Transverse colon (tissue), 4 donors: Measurements from ENCODE around the gene WDR27. TPM values are rescaled to one million over a fixed set of nuclear protein-coding genes. Genes with fewer than 3 reads are reported as not detected.
"Not testable (repeated sequence)": the region's sequence is repeated elsewhere in the genome, so short reads cannot be mapped to it uniquely, and the experiment has no call there.

Experiments used
- DNase-seq: peaks from one replicate; pipeline ENCODE4 v3.0.0-alpha.2; 2019
- H3K27ac ChIP-seq, 4 donors: fragments of 200-600 bp; sonication (generic); 2 replicates each; pipeline ENCODE4 v1.5.1; 2016 to 2018; ENCODE audit warnings: inconsistent platforms in 4 of 4
- H3K27me3 ChIP-seq: fragments of 200-600 bp; sonication (generic); 2 replicates; pipeline ENCODE4 v1.5.1; 2017; ENCODE audit warnings: inconsistent platforms
- H3K36me3 ChIP-seq, 4 donors: fragments of 200-600 bp; sonication (generic); 2 replicates each; pipeline ENCODE4 v1.5.1; 2017 to 2019; ENCODE audit warnings: inconsistent platforms in 4 of 4
- H3K4me1 ChIP-seq, 4 donors: fragments of 200-600 bp; sonication (generic); 2 replicates each; pipeline ENCODE4 v1.5.1; 2017 to 2020; ENCODE audit warnings: inconsistent platforms in 4 of 4
- H3K4me3 ChIP-seq, 4 donors: fragments of 200-600 bp; sonication (generic); 1 replicate in 1 of 4; 2 replicates in 3 of 4; pipeline versions ENCODE4 v1.5.1 to v1.6.1; 2017 to 2019; ENCODE audit warnings: inconsistent platforms in 4 of 4
- H3K9me3 ChIP-seq, 2 donors: fragments of 200-600 bp; sonication (generic); 2 replicates each; pipeline ENCODE4 v1.5.1; 2017 to 2019; ENCODE audit warnings: inconsistent platforms in 2 of 2
- EP300 ChIP-seq: sonication (generic); formaldehyde crosslinking; IDR thresholded peaks from one replicate; pipeline ENCODE4 v1.6.1; 2017; ENCODE audit warnings: antibody characterized with exemption, low read depth
- POLR2A ChIP-seq: fragments of 450-650 bp; IDR thresholded peaks from one replicate; pipeline ENCODE4 v1.6.1; 2016; ENCODE audit warnings: antibody characterized with exemption, mild to moderate bottlenecking, moderate library complexity
- POLR2AphosphoS5 ChIP-seq, 3 donors: sonication (generic); formaldehyde crosslinking; IDR thresholded peaks; one replicate each; pipeline ENCODE4 v1.6.1; 2016; ENCODE audit warnings: antibody characterized with exemption in 3 of 3
- WGBS, 2 donors: methylation state at CpG; one replicate each; pipeline ENCODE4 v1.1.5; 2018; ENCODE audit warnings: low coverage in 1 of 2; 5-methylcytosine and 5-hydroxymethylcytosine counted together
- in situ Hi-C, 4 donors: fragments of 200-750 bp; cut with MboI; loops; one replicate each; pipeline versions ENCODE4 v1.15.0 to v1.15.1; 2017; ENCODE audit warnings: low sequenced_read_pairs in 3 of 4, low pct_ligation_motif_present in 1 of 4, low pct_unique_long_range_greater_than_20kb in 1 of 4
- intact Hi-C: fragments of 100-400 bp; cut with DNase I; formaldehyde crosslinking; loops from one replicate; pipeline ENCODE4 v1.15.1; 2023; ENCODE audit warnings: low total_unique reads
- total RNA-seq, 4 donors: library from RNA; depleted of rRNA; stranded (reverse); fragments of >200 nt; gene quantifications; one replicate each; pipeline ENCODE4 v1.1.0, GENCODE V29; 2016
- TF ChIP-seq, protein P1 (sequence below), 5 experiments: fragments of 200-600 bp in 3 of 5; fragments of 450-650 bp in 2 of 5; sonication (generic) in 3 of 5; IDR thresholded peaks; 1 replicate in 2 of 5; 2 replicates in 3 of 5; pipeline ENCODE4 v1.5.1; 2016 to 2017; ENCODE audit warnings: antibody characterized with exemption in 5 of 5, inconsistent platforms in 3 of 5, mild to moderate bottlenecking in 2 of 5, moderate library complexity in 1 of 5

The WDR27 gene
- total RNA-seq, 4 donors from 2014 or later = 44.9 to 75.0 (median 57.0) TPM

DNA sequence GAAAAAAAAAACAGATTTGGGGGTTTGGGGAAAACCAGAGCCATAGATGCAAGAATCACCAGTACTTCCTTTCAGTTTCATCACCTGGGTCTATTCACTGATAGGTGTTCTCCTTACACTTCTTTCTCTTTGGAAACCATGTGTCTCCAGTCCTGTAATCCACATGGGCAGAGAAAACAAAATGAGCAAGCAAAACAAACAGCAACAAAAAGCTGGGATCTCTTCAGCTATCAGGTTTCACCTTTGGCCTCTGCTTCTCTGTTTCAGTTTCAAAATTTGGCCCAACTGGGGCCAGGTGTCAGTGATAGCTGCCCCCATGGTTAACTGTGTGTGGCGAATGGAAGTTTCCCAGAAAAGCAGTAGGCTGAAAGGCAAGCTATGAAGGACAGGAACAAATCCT, 228.2 kb downstream of the WDR27 start:
- H3K9me3 ChIP-seq = peaks cover 3 to 11% of the 10 kb centered on the region in 2 donors
- no peaks in the 10 kb centered on the region for H3K4me1 ChIP-seq
- H3K36me3 ChIP-seq = no peaks in the 10 kb centered on the region
- no peak for TF ChIP-seq EP300
- TF ChIP-seq POLR2AphosphoS5 (IDR thresholded peaks at IDR 0.05) = no peak
- TF ChIP-seq POLR2A = no peak
- TF ChIP-seq, protein P1, sequence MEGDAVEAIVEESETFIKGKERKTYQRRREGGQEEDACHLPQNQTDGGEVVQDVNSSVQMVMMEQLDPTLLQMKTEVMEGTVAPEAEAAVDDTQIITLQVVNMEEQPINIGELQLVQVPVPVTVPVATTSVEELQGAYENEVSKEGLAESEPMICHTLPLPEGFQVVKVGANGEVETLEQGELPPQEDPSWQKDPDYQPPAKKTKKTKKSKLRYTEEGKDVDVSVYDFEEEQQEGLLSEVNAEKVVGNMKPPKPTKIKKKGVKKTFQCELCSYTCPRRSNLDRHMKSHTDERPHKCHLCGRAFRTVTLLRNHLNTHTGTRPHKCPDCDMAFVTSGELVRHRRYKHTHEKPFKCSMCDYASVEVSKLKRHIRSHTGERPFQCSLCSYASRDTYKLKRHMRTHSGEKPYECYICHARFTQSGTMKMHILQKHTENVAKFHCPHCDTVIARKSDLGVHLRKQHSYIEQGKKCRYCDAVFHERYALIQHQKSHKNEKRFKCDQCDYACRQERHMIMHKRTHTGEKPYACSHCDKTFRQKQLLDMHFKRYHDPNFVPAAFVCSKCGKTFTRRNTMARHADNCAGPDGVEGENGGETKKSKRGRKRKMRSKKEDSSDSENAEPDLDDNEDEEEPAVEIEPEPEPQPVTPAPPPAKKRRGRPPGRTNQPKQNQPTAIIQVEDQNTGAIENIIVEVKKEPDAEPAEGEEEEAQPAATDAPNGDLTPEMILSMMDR (IDR thresholded peaks at IDR 0.05) = no peak
- no peak for DNase-seq
- no peak overlapping the region for H3K27ac ChIP-seq
- in situ Hi-C loops = no loop called here
- H3K4me3 ChIP-seq = no peak overlapping the region
- H3K27me3 ChIP-seq = no peaks in the 10 kb centered on the region
- intact Hi-C loops = no loop called here
- 77 to 78% methylated on average over 1 of the region's 1 CpG for WGBS, 2 donors

DNA sequence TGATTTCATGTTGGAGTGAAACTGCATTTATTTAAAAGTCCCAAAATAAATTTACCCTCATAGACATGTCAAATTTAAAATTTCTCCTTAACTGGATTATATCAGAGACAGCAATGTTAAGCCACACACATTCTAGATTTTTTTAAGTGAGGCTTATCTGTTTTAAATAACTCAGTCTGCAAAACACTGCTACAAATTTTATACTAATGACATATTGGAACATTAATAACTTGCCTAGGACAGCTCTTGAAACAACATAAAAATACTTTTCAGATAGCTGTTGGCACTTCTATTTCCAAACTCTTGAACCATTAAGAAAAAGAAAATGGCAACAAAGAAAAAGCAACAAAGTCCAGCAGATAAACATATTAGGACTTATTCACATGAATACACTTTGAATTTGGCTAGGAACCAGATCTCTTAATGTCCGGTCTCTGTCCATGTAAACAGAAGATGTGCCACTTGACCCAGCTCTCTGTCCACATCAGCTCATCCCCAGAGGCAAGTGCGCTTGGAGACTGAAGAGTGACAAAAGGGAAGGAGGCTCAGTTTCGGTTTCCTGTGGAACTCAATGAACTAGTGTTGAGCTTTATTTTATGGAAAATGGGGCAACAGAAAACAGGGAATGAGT, 228.9 kb downstream of the WDR27 start:
- intact Hi-C loops (no loop called here), in situ Hi-C loops (no loop called here)
- H3K9me3 ChIP-seq = peaks cover 3 to 12% of the 10 kb centered on the region in 2 donors
- H3K27ac ChIP-seq = no peak overlapping the region
- H3K36me3 ChIP-seq = no peaks in the 10 kb centered on the region
- H3K27me3 ChIP-seq = no peaks in the 10 kb centered on the region
- WGBS, 2 donors = 88 to 93% methylated on average over 3 of the region's 3 CpGs
- no peak for DNase-seq
- no peak overlapping the region for H3K4me3 ChIP-seq
- H3K4me1 ChIP-seq = no peaks in the 10 kb centered on the region
- TF ChIP-seq EP300 = no peak
- TF ChIP-seq, protein P1 (IDR thresholded peaks at IDR 0.05) = no peak
- no peak for TF ChIP-seq POLR2AphosphoS5 (IDR thresholded peaks at IDR 0.05)
- no peak for TF ChIP-seq POLR2A

DNA sequence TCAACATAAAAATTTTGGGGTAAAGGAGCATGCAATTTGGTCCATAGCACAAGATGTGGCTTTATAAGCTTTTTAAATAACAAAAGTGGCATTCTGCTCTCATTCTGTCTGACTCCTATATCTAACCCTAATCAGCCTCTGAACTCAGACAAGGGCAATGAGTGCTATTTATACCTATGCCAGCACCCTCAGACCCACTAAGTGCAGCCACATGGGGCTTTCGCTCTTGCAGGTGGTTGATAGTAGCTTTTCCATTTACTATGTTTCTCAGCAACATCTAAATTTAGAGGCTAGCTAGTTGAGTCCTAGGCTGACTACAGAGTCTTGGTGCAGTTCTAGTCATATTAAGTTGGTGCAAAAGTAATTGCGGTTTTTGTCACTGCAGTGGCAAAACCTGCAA, 231.0 kb downstream of the WDR27 start:
- Histone ChIP-seq H3K27ac (no peak overlapping the region), H3K27me3 (no peaks in the 10 kb centered on the region), H3K9me3 (peaks cover 5 to 20% of the 10 kb centered on the region in 2 donors), H3K4me3 (no peak overlapping the region), H3K36me3 (no peaks in the 10 kb centered on the region), H3K4me1 (no peaks in the 10 kb centered on the region)
- no peak for DNase-seq
- intact Hi-C loops (no loop called here), in situ Hi-C loops (no loop called here)
- 93 to 100% methylated on average over 1 to 2 of the region's 2 CpGs for WGBS, 2 donors
- TF ChIP-seq EP300 = no peak
- no peak for TF ChIP-seq POLR2AphosphoS5 (IDR thresholded peaks at IDR 0.05)
- TF ChIP-seq, protein P1 (IDR thresholded peaks at IDR 0.05) = no peak
- TF ChIP-seq POLR2A = no peak

DNA sequence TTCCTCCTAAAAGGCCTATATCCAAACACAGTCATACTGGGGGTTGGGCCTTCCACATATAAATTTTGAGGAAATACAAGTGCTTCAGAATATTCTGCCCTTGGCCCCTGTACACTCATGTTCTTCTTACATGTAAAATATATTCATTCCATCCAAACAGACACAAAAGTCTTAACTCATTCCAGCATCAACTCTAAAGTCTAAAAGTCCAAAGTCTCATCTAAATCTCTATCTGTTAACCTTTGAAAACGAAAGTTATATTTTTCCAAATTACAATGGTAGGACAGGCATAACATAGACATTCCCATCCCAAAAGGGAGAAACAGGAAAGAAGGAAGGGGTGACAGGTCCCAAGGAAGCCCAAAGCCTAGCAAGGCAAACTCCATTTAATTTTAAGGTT, 232.8 kb downstream of the WDR27 start:
- H3K27me3 ChIP-seq = no peaks in the 10 kb centered on the region
- TF ChIP-seq POLR2A = no peak
- TF ChIP-seq, protein P1 (IDR thresholded peaks at IDR 0.05) = no peak
- no peak overlapping the region for H3K27ac ChIP-seq
- no peak overlapping the region for H3K4me3 ChIP-seq
- intact Hi-C loops (no loop called here), in situ Hi-C loops (no loop called here)
- DNase-seq = no peak
- WGBS, 2 donors = 64 to 100% methylated on average over 1 of the region's 1 CpG
- no peaks in the 10 kb centered on the region for H3K4me1 ChIP-seq
- H3K36me3 ChIP-seq = no peaks in the 10 kb centered on the region
- peaks cover 5 to 8% of the 10 kb centered on the region in 2 donors for H3K9me3 ChIP-seq

DNA sequence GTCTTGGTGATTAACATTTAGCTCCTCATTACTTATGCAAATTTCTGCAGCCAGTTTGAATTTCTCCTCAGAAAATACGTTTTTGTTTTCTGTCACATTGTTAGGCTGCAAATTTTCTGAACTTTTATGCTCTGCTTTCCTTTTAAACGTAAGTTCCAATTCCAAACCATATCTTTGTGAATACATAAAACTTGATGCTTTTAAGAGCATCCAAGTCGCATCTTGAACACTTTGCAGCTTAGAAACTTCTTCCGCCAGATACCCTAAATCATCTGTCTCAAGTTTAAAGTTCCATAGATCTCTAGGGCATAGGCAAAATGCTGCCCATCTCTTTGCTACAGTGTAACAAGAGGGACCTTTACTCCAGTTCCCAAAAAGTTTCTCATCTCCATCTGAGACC, 234.1 kb downstream of the WDR27 start:
- H3K36me3 ChIP-seq, H3K9me3 ChIP-seq, intact Hi-C loops, H3K4me1 ChIP-seq, H3K27me3 ChIP-seq, in situ Hi-C loops, H3K27ac ChIP-seq, DNase-seq, H3K4me3 ChIP-seq: not testable (repeated sequence)
- 86% methylated on average over 4 of the region's 4 CpGs for WGBS, 2 donors

DNA sequence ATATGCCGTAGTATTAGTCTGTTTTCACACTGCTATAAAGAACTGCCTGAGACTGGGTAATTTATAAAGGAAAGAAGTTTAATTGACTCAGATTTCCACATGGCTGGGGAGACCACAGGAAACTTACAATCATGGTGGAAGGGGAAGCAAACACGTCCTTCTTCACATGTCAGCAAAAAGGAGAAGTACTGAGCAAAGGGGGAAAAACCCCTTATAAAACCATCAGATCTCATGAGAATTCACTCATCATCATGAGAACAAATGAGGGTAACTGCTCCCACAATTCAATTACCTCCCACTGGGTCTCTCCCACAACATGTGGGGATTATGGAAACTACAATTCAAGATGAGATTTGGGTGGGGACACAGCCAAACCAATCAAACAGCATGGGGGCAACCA, 235.6 kb downstream of the WDR27 start:
- H3K36me3 ChIP-seq, H3K27me3 ChIP-seq, H3K4me1 ChIP-seq, H3K9me3 ChIP-seq, DNase-seq, H3K27ac ChIP-seq, intact Hi-C loops, in situ Hi-C loops, H3K4me3 ChIP-seq: not testable (repeated sequence)
- 72 to 79% methylated on average over 2 of the region's 2 CpGs for WGBS, 2 donors
